Neural progenitor cell (in vitro differentiated cells): ENCODE results near the gene OR6C68.

ENCODE experiments used
- EZH2 ChIP-seq: fragments of 200-600 bp; sonication (generic); IDR thresholded peaks from 2 replicates; pipeline ENCODE4 v1.6.1; 2017; ENCODE audit warnings: antibody characterized with exemption, mild to moderate bottlenecking, moderate library complexity
- TF ChIP-seq, protein P1 (sequence below): fragments of 200-600 bp; sonication (generic); IDR thresholded peaks from 2 replicates; pipeline ENCODE4 v1.5.1; 2017; ENCODE audit warnings: antibody characterized with exemption, mild to moderate bottlenecking

DNA sequence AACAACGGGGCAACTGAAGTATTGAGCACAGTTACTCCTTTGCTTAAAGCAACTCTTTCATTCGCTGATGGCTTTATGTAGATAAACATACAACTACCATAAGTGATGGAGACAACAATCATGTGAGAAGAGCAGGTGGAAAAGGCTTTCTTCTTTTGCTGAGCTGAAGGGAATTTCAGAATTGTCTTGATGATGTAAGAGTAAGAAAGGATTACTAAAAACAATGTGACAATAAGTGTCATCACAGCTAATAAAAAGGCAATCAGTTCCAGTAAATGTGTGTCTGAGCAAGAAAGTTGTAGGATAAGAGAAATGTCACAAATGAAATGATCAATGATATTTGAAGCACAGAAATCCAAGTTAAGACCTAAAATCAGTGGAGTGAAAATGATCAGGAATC lies 22.9 kb upstream of the OR6C68 start:
- no peak for TF ChIP-seq EZH2
- TF ChIP-seq, protein P1, sequence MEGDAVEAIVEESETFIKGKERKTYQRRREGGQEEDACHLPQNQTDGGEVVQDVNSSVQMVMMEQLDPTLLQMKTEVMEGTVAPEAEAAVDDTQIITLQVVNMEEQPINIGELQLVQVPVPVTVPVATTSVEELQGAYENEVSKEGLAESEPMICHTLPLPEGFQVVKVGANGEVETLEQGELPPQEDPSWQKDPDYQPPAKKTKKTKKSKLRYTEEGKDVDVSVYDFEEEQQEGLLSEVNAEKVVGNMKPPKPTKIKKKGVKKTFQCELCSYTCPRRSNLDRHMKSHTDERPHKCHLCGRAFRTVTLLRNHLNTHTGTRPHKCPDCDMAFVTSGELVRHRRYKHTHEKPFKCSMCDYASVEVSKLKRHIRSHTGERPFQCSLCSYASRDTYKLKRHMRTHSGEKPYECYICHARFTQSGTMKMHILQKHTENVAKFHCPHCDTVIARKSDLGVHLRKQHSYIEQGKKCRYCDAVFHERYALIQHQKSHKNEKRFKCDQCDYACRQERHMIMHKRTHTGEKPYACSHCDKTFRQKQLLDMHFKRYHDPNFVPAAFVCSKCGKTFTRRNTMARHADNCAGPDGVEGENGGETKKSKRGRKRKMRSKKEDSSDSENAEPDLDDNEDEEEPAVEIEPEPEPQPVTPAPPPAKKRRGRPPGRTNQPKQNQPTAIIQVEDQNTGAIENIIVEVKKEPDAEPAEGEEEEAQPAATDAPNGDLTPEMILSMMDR: no peak
